Peyer's patch (tissue), 4 donors: Measurements from ENCODE around the gene SLC51B. TPM values are rescaled to one million over a fixed set of nuclear protein-coding genes. Genes with fewer than 3 reads are reported as not detected.

Source experiments
- DNase-seq, 3 donors: peaks; one replicate each; pipeline ENCODE4 v3.0.0-alpha.2; 2017 to 2019
- H3K27ac ChIP-seq, 4 donors: fragments of 200-600 bp; sonication (generic); one replicate each; pipeline ENCODE4 v1.5.1; 2016 to 2019
- H3K27me3 ChIP-seq, 2 donors: fragments of 200-600 bp; sonication (generic); one replicate each; pipeline ENCODE4 v1.5.1; 2019
- H3K36me3 ChIP-seq, 3 donors: fragments of 200-600 bp; sonication (generic); one replicate each; pipeline ENCODE4 v1.5.1; 2016 to 2019
- H3K4me1 ChIP-seq, 4 donors: fragments of 200-600 bp; sonication (generic); one replicate each; pipeline ENCODE4 v1.5.1; 2016 to 2019
- H3K4me3 ChIP-seq, 4 donors: fragments of 200-600 bp; sonication (generic); 1 replicate in 3 of 4; 2 replicates in 1 of 4; pipeline ENCODE4 v1.5.1; 2016 to 2019; ENCODE audit warnings: mild to moderate bottlenecking in 1 of 4
- H3K9me3 ChIP-seq, 4 donors: fragments of 200-600 bp; sonication (generic); one replicate each; pipeline ENCODE4 v1.5.1; 2016 to 2019; ENCODE audit warnings: mild to moderate bottlenecking in 1 of 4
- POLR2A ChIP-seq, 2 donors: fragments of 450-650 bp; IDR thresholded peaks; one replicate each; pipeline ENCODE4 v1.5.1; 2017; ENCODE audit warnings: antibody characterized with exemption in 2 of 2, mild to moderate bottlenecking in 2 of 2, moderate library complexity in 2 of 2
- total RNA-seq, 4 donors: library from RNA; depleted of rRNA; stranded (reverse); fragments of >200 nt; gene quantifications; one replicate each; pipeline ENCODE4 v1.1.0, GENCODE V29; 2016
- TF ChIP-seq, protein P1 (sequence below), 6 experiments: fragments of 450-650 bp in 4 of 6; fragments of 200-600 bp in 2 of 6; sonication (generic) in 1 of 6; IDR thresholded peaks; one replicate each; pipeline ENCODE4 v1.5.1; 2017 to 2019; ENCODE audit warnings: antibody characterized with exemption in 6 of 6, mild to moderate bottlenecking in 3 of 6, moderate library complexity in 1 of 6

The SLC51B gene
- total RNA-seq, 4 donors from 2014 or later: 4.1 to 374 (median 196) TPM

- H3K36me3 ChIP-seq: peaks cover 0 to 35% (median 0%) of the 10 kb centered on the region in 3 donors
- H3K27ac ChIP-seq: peak overlapping the region in 1 of 4 donors; percentile 82
- TF ChIP-seq, protein P1, sequence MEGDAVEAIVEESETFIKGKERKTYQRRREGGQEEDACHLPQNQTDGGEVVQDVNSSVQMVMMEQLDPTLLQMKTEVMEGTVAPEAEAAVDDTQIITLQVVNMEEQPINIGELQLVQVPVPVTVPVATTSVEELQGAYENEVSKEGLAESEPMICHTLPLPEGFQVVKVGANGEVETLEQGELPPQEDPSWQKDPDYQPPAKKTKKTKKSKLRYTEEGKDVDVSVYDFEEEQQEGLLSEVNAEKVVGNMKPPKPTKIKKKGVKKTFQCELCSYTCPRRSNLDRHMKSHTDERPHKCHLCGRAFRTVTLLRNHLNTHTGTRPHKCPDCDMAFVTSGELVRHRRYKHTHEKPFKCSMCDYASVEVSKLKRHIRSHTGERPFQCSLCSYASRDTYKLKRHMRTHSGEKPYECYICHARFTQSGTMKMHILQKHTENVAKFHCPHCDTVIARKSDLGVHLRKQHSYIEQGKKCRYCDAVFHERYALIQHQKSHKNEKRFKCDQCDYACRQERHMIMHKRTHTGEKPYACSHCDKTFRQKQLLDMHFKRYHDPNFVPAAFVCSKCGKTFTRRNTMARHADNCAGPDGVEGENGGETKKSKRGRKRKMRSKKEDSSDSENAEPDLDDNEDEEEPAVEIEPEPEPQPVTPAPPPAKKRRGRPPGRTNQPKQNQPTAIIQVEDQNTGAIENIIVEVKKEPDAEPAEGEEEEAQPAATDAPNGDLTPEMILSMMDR (IDR thresholded peaks at IDR 0.05): no peak
- TF ChIP-seq POLR2A (IDR thresholded peaks at IDR 0.05): no peak
- DNase-seq: no peak
- H3K9me3 ChIP-seq: no peaks in the 10 kb centered on the region
- no peaks in the 10 kb centered on the region for H3K27me3 ChIP-seq
- peaks cover 0 to 14% (median 5%) of the 10 kb centered on the region in 4 donors for H3K4me1 ChIP-seq
- H3K4me3 ChIP-seq: peak overlapping the region; percentile 74 to 91 (median 88)
Measured at GRCh38 chr15:65028338-65028737, 16.8 kb upstream of the SLC51B start.

DNA sequence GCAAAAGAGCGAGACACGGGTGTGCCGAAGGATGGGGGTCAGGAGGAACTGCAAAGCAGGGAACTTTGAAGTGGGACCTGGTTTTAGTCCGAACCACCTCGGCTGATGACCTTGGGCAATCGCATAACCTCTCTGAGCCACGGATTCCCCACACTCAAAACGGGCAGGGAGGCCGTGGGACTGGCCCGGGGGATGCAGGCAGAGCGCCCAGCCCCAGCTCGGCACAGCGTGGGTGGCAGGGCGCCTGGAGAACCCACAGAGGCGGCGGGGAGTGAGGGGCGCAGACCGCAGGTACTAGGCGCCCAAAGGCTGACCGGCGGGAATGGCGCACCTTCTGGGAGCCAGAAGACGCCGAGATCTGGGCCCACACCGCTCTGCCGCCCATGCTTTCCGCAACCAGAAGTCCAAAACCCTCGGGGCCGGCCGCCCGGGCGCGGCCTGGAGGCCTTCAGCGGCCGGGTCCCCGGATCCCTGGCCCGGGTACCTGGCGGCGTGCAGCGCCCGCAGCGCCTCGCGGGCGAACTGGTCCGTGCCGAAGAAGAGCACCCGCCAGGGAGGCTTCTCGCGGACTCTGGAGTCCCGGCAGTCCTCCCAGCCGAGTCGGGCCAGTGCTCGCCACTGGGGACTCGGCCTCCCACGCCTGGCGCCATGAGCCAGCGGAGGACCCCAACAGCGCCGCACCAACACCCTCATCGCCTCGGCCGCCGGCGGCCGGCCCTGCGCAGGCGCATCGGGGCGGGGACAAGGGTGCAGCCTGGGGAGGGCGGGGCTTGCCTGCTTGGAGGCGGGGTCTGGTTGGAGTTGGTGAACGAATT is 16.1 kb upstream of the SLC51B start, which contains the start of gene MTFMT:
Gene MTFMT, minus strand, starts transcription at position 719 of the 815 bp plus-strand sequence. Its CDS starts 26 bp downstream, at position 693.
- peak; percentile 96 to 97 (median 96) for DNase-seq
- peaks cover 0 to 29% (median 0%) of the 10 kb centered on the region in 3 donors for H3K36me3 ChIP-seq
- H3K9me3 ChIP-seq: no peaks in the 10 kb centered on the region
- peak within 1 kb of the TSS; percentile 54 to 82 (median 66) for H3K27ac ChIP-seq
- TF ChIP-seq POLR2A (IDR thresholded peaks at IDR 0.05): peak; percentile 79 to 87
- TF ChIP-seq, protein P1 (IDR thresholded peaks at IDR 0.05): peak in 3 of 6 experiments; percentile 8 to 22 (median 18)
- H3K4me1 ChIP-seq: peaks cover 0 to 14% (median 5%) of the 10 kb centered on the region in 4 donors
- no peaks in the 10 kb centered on the region for H3K27me3 ChIP-seq
- H3K4me3 ChIP-seq: peak within 1 kb of the TSS; percentile 74 to 91 (median 88)

- no peak for DNase-seq
- Histone ChIP-seq H3K4me3 (peak overlapping the region; percentile 74 to 91 (median 88)), H3K9me3 (no peaks in the 10 kb centered on the region), H3K4me1 (peaks cover 0 to 14% (median 5%) of the 10 kb centered on the region in 4 donors), H3K27ac (peak overlapping the region in 1 of 4 donors; percentile 82), H3K27me3 (no peaks in the 10 kb centered on the region), H3K36me3 (peaks cover 0 to 22% (median 0%) of the 10 kb centered on the region in 3 donors)
- TF ChIP-seq, protein P1 (IDR thresholded peaks at IDR 0.05): no peak
- TF ChIP-seq POLR2A (IDR thresholded peaks at IDR 0.05): no peak
Measured at GRCh38 chr15:65029736-65030208, 15.4 kb upstream of the SLC51B start.

DNA sequence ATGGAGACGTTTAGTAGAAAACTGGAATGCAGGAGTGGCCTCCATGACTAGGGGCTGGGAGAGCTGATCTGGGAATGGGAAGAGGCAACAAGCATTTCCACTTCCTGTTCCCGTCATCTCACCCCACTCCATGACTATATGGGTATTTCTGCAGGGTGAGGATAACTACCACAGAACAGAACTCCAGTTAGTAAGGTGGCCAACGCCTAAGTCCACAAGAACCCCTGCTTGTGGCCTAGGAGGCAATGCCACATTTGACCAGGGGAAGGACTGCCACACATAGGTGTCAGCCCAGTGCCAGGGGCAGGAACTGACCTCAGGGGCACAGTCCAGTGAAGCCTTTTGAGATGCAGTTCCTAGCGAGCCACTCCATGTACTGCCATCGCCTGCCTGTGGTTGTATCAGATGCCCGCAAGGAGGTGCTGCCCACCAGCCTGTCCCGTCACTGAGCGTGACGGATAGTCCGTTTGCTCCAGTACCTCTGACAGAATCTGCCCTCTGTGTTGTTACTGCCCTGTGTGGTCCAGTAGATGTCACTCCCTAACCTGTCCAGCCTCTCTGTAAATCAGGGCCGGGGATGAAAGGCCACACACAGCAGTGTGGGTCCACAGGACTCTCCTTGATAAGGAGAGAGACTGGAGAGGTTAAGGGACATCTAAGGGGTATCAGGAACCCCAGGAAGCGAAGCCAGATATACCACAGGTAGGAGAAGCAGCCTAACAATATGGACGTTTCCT is 12.2 kb upstream of the SLC51B start:
- no peaks in the 10 kb centered on the region for H3K9me3 ChIP-seq
- H3K4me3 ChIP-seq: no peak overlapping the region
- peak in 1 of 2 donors; percentile 23 for TF ChIP-seq POLR2A (IDR thresholded peaks at IDR 0.05)
- TF ChIP-seq, protein P1 (IDR thresholded peaks at IDR 0.05): peak in 5 of 6 experiments; percentile 19 to 98 (median 96)
- peak; percentile 47 to 91 (median 86) for DNase-seq
- no peaks in the 10 kb centered on the region for H3K27me3 ChIP-seq
- peaks cover 0 to 20% (median 2%) of the 10 kb centered on the region in 4 donors for H3K4me1 ChIP-seq
- H3K27ac ChIP-seq: peak overlapping the region in 2 of 4 donors; percentile 13
- H3K36me3 ChIP-seq: no peaks in the 10 kb centered on the region

DNA sequence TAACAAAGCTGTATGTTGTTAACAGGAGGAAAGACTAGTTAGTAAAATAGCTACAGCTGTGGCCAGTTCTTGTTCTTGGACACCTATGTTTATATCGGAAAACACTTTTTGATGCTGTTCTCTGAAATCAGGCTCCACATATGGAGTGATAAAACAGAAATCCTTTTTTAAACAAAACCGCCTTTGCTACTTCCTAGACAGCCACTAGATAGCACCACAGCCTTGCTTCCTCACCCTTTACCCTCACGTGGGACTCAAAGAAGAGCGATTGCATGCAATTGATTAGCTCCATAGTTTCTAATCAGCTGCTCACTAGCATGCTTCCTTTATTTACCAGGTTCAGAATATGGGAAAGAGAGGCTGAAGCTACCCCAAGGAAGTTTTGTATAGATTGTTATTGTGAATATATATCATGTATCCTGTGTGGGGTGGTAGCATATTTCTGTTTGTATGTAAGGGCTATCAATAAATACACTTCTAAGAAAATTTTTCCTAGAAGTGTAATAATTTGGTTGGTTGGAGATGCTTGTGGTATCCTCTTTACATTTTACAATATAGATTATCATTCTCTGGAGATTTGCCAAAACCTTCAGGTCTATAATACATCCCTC is 11.4 kb upstream of the SLC51B start:
- TF ChIP-seq, protein P1 (IDR thresholded peaks at IDR 0.05): peak in 4 of 6 experiments; percentile 41 to 88 (median 82)
- TF ChIP-seq POLR2A (IDR thresholded peaks at IDR 0.05): no peak
- H3K27ac ChIP-seq: peak overlapping the region in 1 of 4 donors; percentile 13
- DNase-seq: peak in 1 of 3 donors; percentile 67

More for the DNA sequence above, 11.4 kb upstream of the SLC51B start:
- H3K4me1 ChIP-seq: peaks cover 0 to 15% (median 0%) of the 10 kb centered on the region in 4 donors
- no peaks in the 10 kb centered on the region for H3K36me3 ChIP-seq
- no peaks in the 10 kb centered on the region for H3K9me3 ChIP-seq
- H3K4me3 ChIP-seq: no peak overlapping the region
- no peaks in the 10 kb centered on the region for H3K27me3 ChIP-seq
